Measurements from ENCODE around the gene C12orf57. TPM values are rescaled to one million over a fixed set of nuclear protein-coding genes. Genes with fewer than 3 reads are reported as not detected.

C12orf57 gene
- total and polyA plus RNA-seq, 9 of the 15 experiments (the other 6 are each of a cell fraction or from before 2014, with no cell fraction given): 26.7 to 191 (median 107) TPM

- no peak for TF ChIP-seq FOXJ3 (CRISPR knock-in tag; IDR thresholded peaks at IDR 0.05)
- peak; percentile 75 for TF ChIP-seq SUPT5H (IDR thresholded peaks at IDR 0.05)
- TF ChIP-seq SNIP1 (IDR thresholded peaks at IDR 0.05; ENCODE audit: low read depth): no peak
- TF ChIP-seq POLR2B (IDR thresholded peaks at IDR 0.05; ENCODE audit: low read depth, partially characterized antibody): peak; percentile 45
- TF ChIP-seq TRIM24 (IDR thresholded peaks at IDR 0.05): 0 out of 4 replicates have a peak, but pooled peaks of 1 of the 2 experiments have one; percentile 8
- no peak for TF ChIP-seq ZNF764 (CRISPR knock-in tag; IDR thresholded peaks at IDR 0.05; ENCODE audit: low read depth)
- no peak for TF ChIP-seq ZNF253 (CRISPR knock-in tag; conservative IDR thresholded peaks at IDR 0.05)
- TF ChIP-seq RFX5 (IDR thresholded peaks at IDR 0.05; ENCODE audit: low read depth, low read length): no peak
- TF ChIP-seq DLX4 (CRISPR knock-in tag; IDR thresholded peaks at IDR 0.05): no peak
- no peak for TF ChIP-seq ZNF143 (CRISPR knock-in tag; IDR thresholded peaks at IDR 0.05)
- TF ChIP-seq, protein P1, sequence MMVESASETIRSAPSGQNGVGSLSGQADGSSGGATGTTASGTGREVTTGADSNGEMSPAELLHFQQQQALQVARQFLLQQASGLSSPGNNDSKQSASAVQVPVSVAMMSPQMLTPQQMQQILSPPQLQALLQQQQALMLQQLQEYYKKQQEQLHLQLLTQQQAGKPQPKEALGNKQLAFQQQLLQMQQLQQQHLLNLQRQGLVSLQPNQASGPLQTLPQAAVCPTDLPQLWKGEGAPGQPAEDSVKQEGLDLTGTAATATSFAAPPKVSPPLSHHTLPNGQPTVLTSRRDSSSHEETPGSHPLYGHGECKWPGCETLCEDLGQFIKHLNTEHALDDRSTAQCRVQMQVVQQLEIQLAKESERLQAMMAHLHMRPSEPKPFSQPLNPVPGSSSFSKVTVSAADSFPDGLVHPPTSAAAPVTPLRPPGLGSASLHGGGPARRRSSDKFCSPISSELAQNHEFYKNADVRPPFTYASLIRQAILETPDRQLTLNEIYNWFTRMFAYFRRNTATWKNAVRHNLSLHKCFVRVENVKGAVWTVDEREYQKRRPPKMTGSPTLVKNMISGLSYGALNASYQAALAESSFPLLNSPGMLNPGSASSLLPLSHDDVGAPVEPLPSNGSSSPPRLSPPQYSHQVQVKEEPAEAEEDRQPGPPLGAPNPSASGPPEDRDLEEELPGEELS (CRISPR knock-in tag; IDR thresholded peaks at IDR 0.05; ENCODE audit: borderline replicate concordance): 0 out of 2 replicates have a peak, but pooled peaks have one; percentile 19
- no peak for TF ChIP-seq ZKSCAN1 (IDR thresholded peaks at IDR 0.05; ENCODE audit: low read depth, low read length)
- no peak for TF ChIP-seq ZBTB1 (CRISPR knock-in tag; IDR thresholded peaks at IDR 0.05; ENCODE audit: borderline replicate concordance, low read depth)
- no peak for TF ChIP-seq KLF10 (CRISPR knock-in tag; IDR thresholded peaks at IDR 0.05)
- 0 out of 2 replicates have a peak, but pooled peaks have one; percentile 8 for TF ChIP-seq JUND (IDR thresholded peaks at IDR 0.05; ENCODE audit: borderline replicate concordance, low read depth, low read length)
- TF ChIP-seq JUND (tag; IDR thresholded peaks at IDR 0.05; ENCODE audit: borderline replicate concordance, low read depth, low read length): no peak
- TF ChIP-seq HNRNPH1 (optimal IDR thresholded peaks at IDR 0.05; ENCODE audit: low read depth, low read length): no peak
- TF ChIP-seq ETV1 (tag; conservative IDR thresholded peaks at IDR 0.05; ENCODE audit: low read depth): no peak
- no peak for TF ChIP-seq RREB1 (CRISPR knock-in tag; IDR thresholded peaks at IDR 0.05)
Observed at GRCh38 chr12:6927379-6928021, 16.3 kb upstream of the C12orf57 start, which contains the start of gene ATN1 (continued).
